Natural killer cell (primary cell): ENCODE data around the gene FOXN3. TPM values are rescaled to one million over a fixed set of nuclear protein-coding genes. Genes with fewer than 3 reads are reported as not detected.

Experiments used
- ATAC-seq, 3 donors: fragments of 150-1000 bp in 2 of 3; fragments of 200-7000 bp in 1 of 3; cut with Tn5 transposase; 1 replicate in 1 of 3; 2 replicates in 2 of 3; pipeline ENCODE4 v1.10.0; 2021; ENCODE audit warnings: mild to moderate bottlenecking in 2 of 3, moderate library complexity in 2 of 3
- DNase-seq, 2 donors: peaks; one replicate each; pipeline versions ENCODE4 v3.0.0 to v3.0.0-alpha.2; 2013 to 2021; ENCODE audit warnings: mixed read lengths in 1 of 2
- H3K27ac ChIP-seq: one replicate; pipeline ENCODE4 v1.5.1; 2013; ENCODE audit warnings: mild to moderate bottlenecking, low read length
- H3K27me3 ChIP-seq: one replicate; pipeline ENCODE4 v1.6.1; 2013; ENCODE audit warnings: low read length; ENCODE audit not compliant: control insufficient read depth, insufficient read depth
- H3K36me3 ChIP-seq: one replicate; pipeline ENCODE4 v1.6.1; 2013; ENCODE audit warnings: low read length; ENCODE audit not compliant: control insufficient read depth, insufficient read depth
- H3K4me1 ChIP-seq: one replicate; pipeline ENCODE4 v1.6.1; 2013; ENCODE audit warnings: low read length; ENCODE audit not compliant: control insufficient read depth, insufficient read depth
- H3K4me3 ChIP-seq: one replicate; pipeline ENCODE4 v1.5.1; 2013; ENCODE audit warnings: low read length
- H3K9me3 ChIP-seq: one replicate; pipeline ENCODE4 v1.6.1; 2013; ENCODE audit warnings: low read length; ENCODE audit not compliant: control insufficient read depth, insufficient read depth
- H3K27ac Mint-ChIP-seq, 2 donors: one replicate each; pipeline ENCODE4 v1.8.0; 2022; ENCODE audit warnings: mild to moderate bottlenecking in 2 of 2, mixed read lengths in 2 of 2, moderate library complexity in 1 of 2
- H3K27me3 Mint-ChIP-seq, 2 donors: one replicate each; pipeline ENCODE4 v1.8.0; 2022; ENCODE audit warnings: low read depth in 2 of 2, mixed read lengths in 2 of 2
- H3K36me3 Mint-ChIP-seq: one replicate; pipeline ENCODE4 v1.8.0; 2022; ENCODE audit warnings: mixed read lengths
- H3K4me1 Mint-ChIP-seq, 2 donors: one replicate each; pipeline ENCODE4 v1.8.0; 2022; ENCODE audit warnings: mixed read lengths in 2 of 2
- H3K4me3 Mint-ChIP-seq: one replicate; pipeline ENCODE4 v1.8.0; 2022; ENCODE audit warnings: mild to moderate bottlenecking, moderate library complexity, mixed read lengths
- H3K9me3 Mint-ChIP-seq, 2 donors: one replicate each; pipeline ENCODE4 v1.8.0; 2022; ENCODE audit warnings: mixed read lengths in 2 of 2
- CTCF ChIP-seq: fragments of 200-600 bp; IDR thresholded peaks from one replicate; pipeline ENCODE4 v1.8.0; 2022; ENCODE audit warnings: antibody characterized with exemption
- WGBS: methylation state at CpG from one replicate; pipeline ENCODE4 v1.1.7; 2013; ENCODE audit warnings: missing lambda C conversion rate; ENCODE audit not compliant: insufficient coverage; 5-methylcytosine and 5-hydroxymethylcytosine counted together
- intact Hi-C: fragments of 100-400 bp; cut with micrococcal nuclease; formaldehyde crosslinking; loops from one replicate; pipeline ENCODE4 v1.14.2; 2022
- total RNA-seq, 4 donors: library from RNA; stranded (reverse); fragments of 120-200 nt in 1 of 4; gene quantifications; one replicate each; pipeline versions ENCODE4 v1.2.3 to v1.2.4, GENCODE V29; 2013 to 2022

Gene FOXN3
- total RNA-seq, 3 donors from 2014 or later (not counting 1 experiment from before 2014, with no cell fraction given) = 209 to 216 (median 209) TPM

DNA sequence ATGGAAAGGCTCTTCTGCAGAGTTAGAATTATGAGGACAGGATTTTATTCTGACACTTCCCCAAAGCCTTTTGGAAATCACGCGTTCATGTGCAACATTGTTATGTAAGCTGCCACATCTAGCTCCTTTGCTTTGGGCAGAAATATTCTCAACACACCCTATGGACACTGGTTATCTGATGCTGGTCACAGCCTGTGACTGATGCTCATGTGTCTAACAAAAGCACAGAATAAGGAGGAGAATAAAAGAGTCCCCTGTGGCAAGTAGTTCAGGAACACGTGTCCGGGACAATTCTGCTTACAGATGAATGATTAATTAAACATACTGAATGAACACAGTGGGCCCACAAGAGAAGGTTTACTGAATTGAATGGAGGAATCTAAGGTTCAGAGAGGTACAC is 22.1 kb downstream of the FOXN3 start:
- H3K27ac ChIP-seq = no peak overlapping the region
- H3K9me3 ChIP-seq = no peaks in the 10 kb centered on the region
- no peak overlapping the region for H3K4me3 ChIP-seq
- peaks cover 71 to 74% of the 10 kb centered on the region in 2 donors for H3K4me1 Mint-ChIP-seq
- H3K4me1 ChIP-seq = peaks cover 15% of the 10 kb centered on the region
- TF ChIP-seq CTCF = no peak
- H3K27me3 Mint-ChIP-seq = no peaks in the 10 kb centered on the region
- H3K27me3 ChIP-seq = no peaks in the 10 kb centered on the region
- peak overlapping the region; percentile 48 to 65 for H3K27ac Mint-ChIP-seq
- ATAC-seq = no peak
- no peak for DNase-seq
- 81% methylated on average over 4 of the region's 4 CpGs for WGBS
- H3K36me3 Mint-ChIP-seq = no peaks in the 10 kb centered on the region
- no peaks in the 10 kb centered on the region for H3K36me3 ChIP-seq
- intact Hi-C loops = no loop called here
- no peak overlapping the region for H3K4me3 Mint-ChIP-seq
- no peaks in the 10 kb centered on the region for H3K9me3 Mint-ChIP-seq

GRCh38 chr14:89393222-89393745 is 23.7 kb downstream of the FOXN3 start:
- H3K9me3 ChIP-seq = no peaks in the 10 kb centered on the region
- H3K4me1 ChIP-seq = peaks cover 13% of the 10 kb centered on the region
- no peaks in the 10 kb centered on the region for H3K36me3 Mint-ChIP-seq
- H3K4me3 Mint-ChIP-seq = no peak overlapping the region
- ATAC-seq (peak in 1 of 3 donors; percentile 15), DNase-seq (no peak)
- H3K4me1 Mint-ChIP-seq = peaks cover 68 to 70% of the 10 kb centered on the region in 2 donors
- no peaks in the 10 kb centered on the region for H3K27me3 ChIP-seq
- H3K9me3 Mint-ChIP-seq = no peaks in the 10 kb centered on the region
- H3K27ac ChIP-seq = no peak overlapping the region
- 45% methylated on average over 6 of the region's 6 CpGs for WGBS
- no peaks in the 10 kb centered on the region for H3K36me3 ChIP-seq
- intact Hi-C loops = no loop called here
- TF ChIP-seq CTCF = no peak
- no peak overlapping the region for H3K4me3 ChIP-seq
- H3K27ac Mint-ChIP-seq = peak overlapping the region; percentile 74 to 79
- no peaks in the 10 kb centered on the region for H3K27me3 Mint-ChIP-seq

GRCh38 chr14:89392181-89392580 is 24.9 kb downstream of the FOXN3 start:
- H3K27me3 Mint-ChIP-seq = no peaks in the 10 kb centered on the region
- Histone ChIP-seq H3K4me3 (no peak overlapping the region), H3K27ac (no peak overlapping the region), H3K9me3 (no peaks in the 10 kb centered on the region), H3K36me3 (no peaks in the 10 kb centered on the region), H3K27me3 (no peaks in the 10 kb centered on the region), H3K4me1 (peaks cover 13% of the 10 kb centered on the region)
- no peak for ATAC-seq
- 77% methylated on average over 5 of the region's 5 CpGs for WGBS
- H3K9me3 Mint-ChIP-seq = no peaks in the 10 kb centered on the region
- H3K4me3 Mint-ChIP-seq = no peak overlapping the region
- peaks cover 70 to 71% of the 10 kb centered on the region in 2 donors for H3K4me1 Mint-ChIP-seq
- no peak for TF ChIP-seq CTCF
- intact Hi-C loops = no loop called here
- DNase-seq = no peak
- H3K36me3 Mint-ChIP-seq = no peaks in the 10 kb centered on the region
- peak overlapping the region in 1 of 2 donors; percentile 29 for H3K27ac Mint-ChIP-seq

DNA sequence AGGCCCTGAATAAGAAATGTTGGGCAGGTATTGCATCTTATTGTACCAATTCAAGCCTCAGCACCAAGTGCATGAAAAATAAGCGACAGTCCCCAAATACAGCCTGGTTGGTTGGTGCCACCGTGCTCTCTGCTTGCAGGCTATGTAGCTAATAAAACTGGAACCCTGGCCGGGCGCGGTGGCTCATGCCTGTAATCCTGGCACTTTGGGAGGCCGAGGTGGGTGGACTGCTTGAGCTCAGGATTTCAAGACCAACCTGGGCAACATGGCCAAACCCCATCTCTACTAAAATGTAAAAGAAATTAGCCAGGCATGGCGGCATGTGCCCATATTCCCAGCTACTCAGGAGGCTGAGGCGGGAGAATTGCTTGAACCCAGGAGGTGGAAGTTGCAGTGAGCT is 25.5 kb downstream of the FOXN3 start:
- intact Hi-C loops = no loop called here
- no peaks in the 10 kb centered on the region for H3K36me3 Mint-ChIP-seq
- H3K27me3 Mint-ChIP-seq = no peaks in the 10 kb centered on the region
- DNase-seq (no peak), ATAC-seq (no peak)
- Histone ChIP-seq H3K36me3 (no peaks in the 10 kb centered on the region), H3K27me3 (no peaks in the 10 kb centered on the region), H3K9me3 (no peaks in the 10 kb centered on the region), H3K27ac (no peak overlapping the region), H3K4me3 (no peak overlapping the region), H3K4me1 (peaks cover 17% of the 10 kb centered on the region)
- no peaks in the 10 kb centered on the region for H3K9me3 Mint-ChIP-seq
- 92% methylated on average over 8 of the region's 8 CpGs for WGBS
- H3K27ac Mint-ChIP-seq = peak overlapping the region in 1 of 2 donors; percentile 18
- no peak overlapping the region for H3K4me3 Mint-ChIP-seq
- peaks cover 77% of the 10 kb centered on the region in 2 donors for H3K4me1 Mint-ChIP-seq
- TF ChIP-seq CTCF = no peak
